ENCODE results near the gene DGKD.
"Not testable (repeated sequence)": the region's sequence is repeated elsewhere in the genome, so short reads cannot be mapped to it uniquely, and the experiment has no call there.

DGKD gene

DNA sequence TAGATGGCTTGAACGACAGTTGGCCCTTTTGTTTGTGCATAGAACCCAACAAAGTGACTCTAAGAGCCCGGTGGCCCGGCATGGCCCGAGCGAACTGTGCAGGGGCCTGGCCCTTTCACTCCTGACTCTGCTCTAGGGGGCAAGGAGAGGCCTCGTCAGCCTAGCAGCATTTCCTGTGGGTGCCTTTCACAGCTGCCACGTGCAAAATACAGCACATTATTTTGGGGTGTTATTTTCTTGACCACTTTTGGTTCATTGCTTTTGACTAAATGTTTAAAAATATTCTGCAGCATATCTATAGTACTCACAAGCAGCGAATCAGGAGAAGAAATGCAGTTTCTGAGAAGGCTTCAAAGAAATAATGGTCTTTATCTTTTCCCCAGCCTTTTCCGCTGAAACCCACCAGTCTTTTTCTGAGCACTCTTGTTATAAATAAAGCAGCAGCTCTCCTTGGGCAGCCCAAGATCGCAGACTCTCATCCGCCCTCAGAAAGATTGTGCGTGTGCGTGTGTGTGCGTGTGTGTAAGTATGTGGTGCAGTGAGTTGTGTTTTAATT, 31.3 kb downstream of the DGKD start (continued):
- no peak for TF ChIP-seq ZC3H10 (CRISPR knock-in tag; IDR thresholded peaks at IDR 0.05)

DNA sequence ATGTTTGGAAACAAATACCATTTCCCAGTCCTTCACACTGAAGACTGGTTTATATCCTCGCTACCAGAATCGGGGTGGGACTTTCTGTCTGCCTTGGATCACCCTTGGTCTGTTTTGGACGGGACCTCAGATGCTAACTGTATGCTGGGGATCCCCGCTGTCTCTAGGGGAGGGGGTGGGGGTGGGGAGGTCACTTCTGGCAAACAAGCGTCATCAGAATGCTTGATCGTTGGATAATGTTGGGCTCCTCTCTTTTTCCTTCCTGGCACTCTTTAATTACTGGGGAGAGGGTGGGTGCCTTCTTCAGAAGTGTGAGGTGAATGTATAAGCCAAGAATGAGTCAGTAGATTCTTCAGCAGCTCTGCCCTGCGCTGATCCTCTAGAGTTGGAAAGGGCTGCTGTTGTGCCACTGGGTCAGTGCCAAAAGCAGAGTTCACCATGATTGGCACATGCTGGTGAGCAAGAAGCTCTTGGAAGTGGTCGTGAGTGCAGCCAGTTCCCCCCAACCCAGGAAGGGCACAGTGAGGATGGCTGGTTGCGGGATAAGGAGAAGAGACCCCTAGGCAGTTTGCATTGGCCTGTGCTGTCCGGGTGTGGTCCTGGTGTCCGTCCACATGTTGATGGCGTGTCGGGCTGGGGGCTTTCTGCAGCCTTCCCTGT, 32.2 kb downstream of the DGKD start:
- TF ChIP-seq, protein P1, sequence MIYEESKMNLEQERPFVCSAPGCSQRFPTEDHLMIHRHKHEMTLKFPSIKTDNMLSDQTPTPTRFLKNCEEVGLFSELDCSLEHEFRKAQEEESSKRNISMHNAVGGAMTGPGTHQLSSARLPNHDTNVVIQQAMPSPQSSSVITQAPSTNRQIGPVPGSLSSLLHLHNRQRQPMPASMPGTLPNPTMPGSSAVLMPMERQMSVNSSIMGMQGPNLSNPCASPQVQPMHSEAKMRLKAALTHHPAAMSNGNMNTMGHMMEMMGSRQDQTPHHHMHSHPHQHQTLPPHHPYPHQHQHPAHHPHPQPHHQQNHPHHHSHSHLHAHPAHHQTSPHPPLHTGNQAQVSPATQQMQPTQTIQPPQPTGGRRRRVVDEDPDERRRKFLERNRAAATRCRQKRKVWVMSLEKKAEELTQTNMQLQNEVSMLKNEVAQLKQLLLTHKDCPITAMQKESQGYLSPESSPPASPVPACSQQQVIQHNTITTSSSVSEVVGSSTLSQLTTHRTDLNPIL (CRISPR knock-in tag; IDR thresholded peaks at IDR 0.05; ENCODE audit: low read depth): no peak
- TF ChIP-seq ZNF8 (CRISPR knock-in tag; IDR thresholded peaks at IDR 0.05): no peak
- no peak for TF ChIP-seq RARB (CRISPR knock-in tag; IDR thresholded peaks at IDR 0.05)
- TF ChIP-seq ZFP3 (CRISPR knock-in tag; IDR thresholded peaks at IDR 0.05): peak; percentile 31; the same call in 1 of the 2 replicates
- ATAC-seq: peak; percentile 57

DNA sequence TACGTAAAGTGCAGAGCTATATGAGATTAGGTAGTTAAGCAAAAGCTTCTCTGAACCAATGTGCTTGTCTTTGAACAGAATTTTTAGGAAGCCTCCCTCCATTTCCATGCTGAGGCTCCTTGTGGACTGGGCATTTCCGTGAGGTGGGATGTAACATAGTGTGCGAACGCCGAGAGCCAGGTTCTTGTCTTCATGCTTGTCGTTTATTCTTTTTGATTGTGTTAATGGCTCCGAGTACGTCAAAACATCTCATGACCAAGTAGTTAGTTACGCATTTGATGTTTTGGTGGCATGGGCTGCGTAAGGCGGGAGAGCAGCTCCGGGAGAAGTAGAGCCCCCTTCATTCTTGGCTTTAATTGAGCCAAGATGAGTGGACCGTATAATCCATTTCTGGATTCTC, 32.9 kb downstream of the DGKD start:
- ATAC-seq: no peak
- TF ChIP-seq CSDC2 (CRISPR knock-in tag; IDR thresholded peaks at IDR 0.05): peak; percentile 75; the same call in 1 of the 2 replicates
- TF ChIP-seq, protein P1 (CRISPR knock-in tag; IDR thresholded peaks at IDR 0.05; ENCODE audit: low read depth): no peak

DNA sequence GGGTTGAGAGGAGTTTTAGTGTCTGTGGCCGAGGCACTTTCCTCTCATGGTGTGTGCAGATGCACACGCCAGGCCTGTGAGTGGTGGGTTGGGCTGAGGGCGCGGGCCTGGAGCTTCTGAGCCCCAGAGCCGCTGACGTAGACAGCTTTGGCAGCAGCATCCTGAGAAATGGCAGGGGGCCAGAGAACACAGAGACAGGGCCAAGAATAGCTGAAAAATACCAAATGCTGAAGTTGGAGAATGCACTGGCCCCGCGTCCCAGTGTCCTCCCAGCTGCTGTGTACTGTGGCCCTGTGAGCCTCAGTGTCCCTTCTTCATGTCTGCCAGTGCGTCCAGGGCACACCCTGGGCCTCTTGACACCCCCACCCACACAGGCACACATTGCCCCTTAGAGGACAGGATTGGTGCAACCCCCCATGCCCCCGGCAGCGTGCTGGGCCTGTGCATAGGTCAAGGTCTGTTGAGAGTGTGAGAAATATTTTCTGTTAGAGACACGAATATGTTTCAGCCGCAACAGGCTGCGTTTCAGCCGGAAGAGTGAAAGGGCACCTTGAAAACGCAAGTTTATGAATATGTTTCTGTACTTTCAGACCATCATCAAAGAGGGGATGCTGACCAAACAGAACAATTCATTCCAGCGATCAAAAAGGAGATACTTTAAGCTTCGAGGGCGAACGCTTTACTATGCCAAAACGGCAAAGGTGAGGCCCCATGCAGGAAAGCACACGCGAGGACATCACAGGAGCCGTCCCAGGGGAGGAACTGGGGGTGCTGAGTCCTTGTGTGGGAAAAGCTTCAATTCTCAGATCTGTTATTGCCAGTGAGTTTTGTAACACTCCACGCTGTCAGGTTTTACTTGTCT, 33.6 kb downstream of the DGKD start:
- peak; percentile 62; the same call in 1 of the 2 replicates for TF ChIP-seq ZFP3 (CRISPR knock-in tag; IDR thresholded peaks at IDR 0.05)
- no peak for TF ChIP-seq SNAI2 (CRISPR knock-in tag; IDR thresholded peaks at IDR 0.05)
- no peak for TF ChIP-seq ZFP30 (CRISPR knock-in tag; IDR thresholded peaks at IDR 0.05)
- no peak; the same call in 1 of the 2 replicates for TF ChIP-seq ZNF70 (CRISPR knock-in tag; IDR thresholded peaks at IDR 0.05)
- TF ChIP-seq ISL1 (CRISPR knock-in tag; IDR thresholded peaks at IDR 0.05): no peak
- TF ChIP-seq RARB (CRISPR knock-in tag; IDR thresholded peaks at IDR 0.05): no peak
- TF ChIP-seq OSR1 (CRISPR knock-in tag; IDR thresholded peaks at IDR 0.05): no peak
- no peak for TF ChIP-seq TOX (CRISPR knock-in tag; IDR thresholded peaks at IDR 0.05; ENCODE audit: borderline replicate concordance)
- TF ChIP-seq ZC3H10 (CRISPR knock-in tag; IDR thresholded peaks at IDR 0.05): no peak
- TF ChIP-seq CSDC2 (CRISPR knock-in tag; IDR thresholded peaks at IDR 0.05): peak; percentile 46; the same call in 1 of the 2 replicates
- peak; percentile 11 for TF ChIP-seq TCF4 (CRISPR knock-in tag; IDR thresholded peaks at IDR 0.05; ENCODE audit: borderline replicate concordance)

DNA sequence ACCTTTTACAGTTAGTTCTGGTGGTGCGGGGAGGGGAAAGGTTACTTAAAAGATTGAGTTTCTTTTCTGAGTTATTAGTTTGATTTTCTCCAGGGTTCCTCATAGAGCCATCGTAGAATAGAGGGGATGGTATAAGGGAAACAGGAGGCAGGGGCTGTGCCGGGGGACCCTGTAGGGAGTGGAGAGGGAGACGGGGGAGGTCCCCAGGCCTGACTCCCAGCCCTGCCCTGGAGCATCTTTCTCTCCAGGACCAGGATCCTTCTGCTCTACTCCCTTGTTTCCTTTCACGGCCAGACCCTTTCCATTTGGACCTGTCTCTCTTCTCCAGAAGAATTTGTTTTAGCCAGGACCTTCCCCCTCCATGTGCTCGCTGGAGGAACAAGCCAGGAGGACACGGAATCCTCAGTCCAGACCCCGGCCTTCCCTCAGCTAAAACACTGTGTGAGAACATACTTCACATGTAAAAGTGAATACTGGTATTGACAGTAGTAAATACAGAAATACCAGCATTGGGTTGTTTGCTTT, 35.4 kb downstream of the DGKD start:
- ATAC-seq: no peak

More for the DNA sequence above, 33.6 kb downstream of the DGKD start:
- ATAC-seq: peak; percentile 95

DNA sequence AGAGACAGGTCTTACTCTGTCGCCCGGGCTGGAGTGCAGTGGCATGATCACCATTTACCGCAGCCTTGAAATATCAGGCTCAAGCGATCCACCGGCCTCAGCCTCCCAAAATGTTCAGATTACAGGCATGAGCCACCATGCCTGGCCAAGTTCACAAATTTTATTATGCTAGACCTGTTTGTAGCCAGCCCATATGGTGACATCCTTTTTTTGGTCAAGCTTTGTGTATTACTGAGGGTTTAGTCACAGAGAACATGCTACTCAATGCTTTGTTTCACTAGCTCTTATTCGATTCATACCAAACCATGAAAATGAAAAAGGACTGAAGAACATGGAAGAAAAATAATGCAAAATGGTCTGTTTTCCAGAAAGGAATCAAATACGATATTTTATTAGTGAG, 41.4 kb downstream of the DGKD start:
- no peak for ATAC-seq
- TF ChIP-seq BACH2 (CRISPR knock-in tag; IDR thresholded peaks at IDR 0.05; ENCODE audit: borderline replicate concordance): no peak

More for the DNA sequence above, 35.4 kb downstream of the DGKD start:
- TF ChIP-seq, protein P2, sequence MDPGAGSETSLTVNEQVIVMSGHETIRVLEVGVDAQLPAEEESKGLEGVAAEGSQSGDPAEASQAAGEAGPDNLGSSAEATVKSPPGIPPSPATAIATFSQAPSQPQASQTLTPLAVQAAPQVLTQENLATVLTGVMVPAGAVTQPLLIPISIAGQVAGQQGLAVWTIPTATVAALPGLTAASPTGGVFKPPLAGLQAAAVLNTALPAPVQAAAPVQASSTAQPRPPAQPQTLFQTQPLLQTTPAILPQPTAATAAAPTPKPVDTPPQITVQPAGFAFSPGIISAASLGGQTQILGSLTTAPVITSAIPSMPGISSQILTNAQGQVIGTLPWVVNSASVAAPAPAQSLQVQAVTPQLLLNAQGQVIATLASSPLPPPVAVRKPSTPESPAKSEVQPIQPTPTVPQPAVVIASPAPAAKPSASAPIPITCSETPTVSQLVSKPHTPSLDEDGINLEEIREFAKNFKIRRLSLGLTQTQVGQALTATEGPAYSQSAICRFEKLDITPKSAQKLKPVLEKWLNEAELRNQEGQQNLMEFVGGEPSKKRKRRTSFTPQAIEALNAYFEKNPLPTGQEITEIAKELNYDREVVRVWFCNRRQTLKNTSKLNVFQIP (CRISPR knock-in tag; IDR thresholded peaks at IDR 0.05; ENCODE audit: borderline replicate concordance, low read depth): no peak
- TF ChIP-seq SNAI2 (CRISPR knock-in tag; IDR thresholded peaks at IDR 0.05): no peak
- TF ChIP-seq TCF4 (CRISPR knock-in tag; IDR thresholded peaks at IDR 0.05; ENCODE audit: borderline replicate concordance): no peak
- TF ChIP-seq PPARA (CRISPR knock-in tag; IDR thresholded peaks at IDR 0.05; ENCODE audit: borderline replicate concordance): no peak

DNA sequence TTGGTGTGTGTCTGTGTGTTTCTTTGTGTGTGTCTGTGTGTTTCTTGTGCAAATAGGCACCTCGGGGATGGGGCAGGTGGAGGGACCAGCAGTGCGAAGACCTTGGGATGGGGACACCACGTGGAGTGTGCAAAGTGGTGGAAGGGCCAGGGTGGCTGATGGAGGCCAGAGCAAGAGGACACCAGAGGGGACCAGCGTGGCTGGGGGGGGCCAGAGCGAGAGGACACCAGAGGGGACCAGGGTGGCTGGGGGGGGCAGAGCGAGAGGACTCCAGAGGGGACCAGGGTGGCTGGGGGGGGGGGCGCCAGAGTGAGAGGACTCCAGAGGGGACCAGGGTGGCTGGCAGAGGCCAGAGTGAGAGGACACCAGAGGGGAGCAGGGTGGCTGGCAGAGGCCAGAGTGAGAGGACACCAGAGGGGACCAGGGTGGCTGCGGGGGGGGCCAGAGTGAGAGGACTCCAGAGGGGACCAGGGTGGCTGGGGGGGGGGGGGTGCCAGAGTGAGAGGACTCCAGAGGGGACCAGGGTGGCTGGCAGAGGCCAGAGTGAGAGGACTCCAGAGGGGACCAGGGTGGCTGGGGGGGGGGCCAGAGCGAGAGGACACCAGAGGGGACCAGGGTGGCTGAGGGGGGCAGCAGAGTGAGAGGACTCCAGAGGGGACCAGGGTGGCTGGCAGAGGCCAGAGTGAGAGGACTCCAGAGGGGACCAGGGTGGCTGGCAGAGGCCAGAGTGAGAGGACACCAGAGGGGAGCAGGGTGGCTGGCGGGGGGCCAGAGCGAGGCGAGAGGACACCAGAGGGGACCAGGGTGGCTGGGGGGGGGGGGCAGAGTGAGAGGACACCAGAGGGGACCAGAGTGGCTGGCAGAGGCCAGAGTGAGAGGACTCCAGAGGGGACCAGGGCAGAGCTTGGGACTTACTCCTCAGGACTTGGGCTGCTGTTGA, 42.7 kb downstream of the DGKD start:
- ATAC-seq: not testable (repeated sequence)

Measured in SK-N-SH treated with all-trans-retinoic acid at 6 μM for 48 hours (cell line).